Measurements from ENCODE around the gene FBXW12.

- TF ChIP-seq CTCF (IDR thresholded peaks at IDR 0.05 in 8 of 11, conservative IDR thresholded peaks at IDR 0.05 in 3 of 11) (no peak), POLR2AphosphoS5 (IDR thresholded peaks at IDR 0.05) (peak in 1 of 3 donors; percentile 19), POLR2A (IDR thresholded peaks at IDR 0.05) (no peak)
These were observed 55.6 kb downstream of the FBXW12 start for GRCh38 chr3:48427630-48427962.
